ENCODE measurements around the gene PODXL. TPM values are rescaled to one million over a fixed set of nuclear protein-coding genes. Genes with fewer than 3 reads are reported as not detected.

PODXL gene
- total and polyA plus RNA-seq, 10 of the 15 experiments (the other 5 are each of a cell fraction or from before 2014, with no cell fraction given), result 0.04 to 1.8 (median 0.38) TPM

- no peak for TF ChIP-seq NFIC (IDR thresholded peaks at IDR 0.05; ENCODE audit: low read depth, low read length)
- no peak for TF ChIP-seq HDAC6 (IDR thresholded peaks at IDR 0.05; ENCODE audit: unreplicated experiment)
- TF ChIP-seq PKNOX1 (IDR thresholded peaks at IDR 0.05), result no peak
- no peak for TF ChIP-seq PML (IDR thresholded peaks at IDR 0.05; ENCODE audit: low read length)
- no peak for TF ChIP-seq YBX1 (IDR thresholded peaks at IDR 0.05)
- no peak for TF ChIP-seq GATAD2B (conservative IDR thresholded peaks at IDR 0.05; ENCODE audit: low read depth)
Measured at GRCh38 chr7:131480384-131481315, 75.8 kb downstream of the PODXL start (continued).

- no peak overlapping the region for H3K27ac ChIP-seq (ENCODE audit: control insufficient read depth, insufficient read depth)
- no peak overlapping the region for H2AFZ ChIP-seq (ENCODE audit: control insufficient read depth, low read depth, low read length)
- in situ Hi-C loops (cut with MboI), result no loop called here
- TF ChIP-seq SMAD1 (IDR thresholded peaks at IDR 0.05; ENCODE audit: low read depth, partially characterized antibody) (no peak), NBN (IDR thresholded peaks at IDR 0.05) (no peak), SPI1 (IDR thresholded peaks at IDR 0.05; ENCODE audit: borderline replicate concordance, insufficient read depth, low read depth, low read length) (no peak), CEBPB (IDR thresholded peaks at IDR 0.05; ENCODE audit: borderline replicate concordance in 1 of 2, low read depth in 2 of 2, low read length in 2 of 2) (no peak), SKIL (IDR thresholded peaks at IDR 0.05; ENCODE audit: low read depth, poor library complexity, severe bottlenecking) (no peak)
- H3K4me2 ChIP-seq (ENCODE audit: control insufficient read depth, insufficient read depth), result no peak overlapping the region
- CTCF ChIA-PET, result interaction anchor here (0.5 kb wide), 1 partner anchor 1347 kb away, joined by 3 read pairs; no protein-coding TSS in a partner anchor
- peaks cover 0 to 4% of the 10 kb centered on the region in 2 experiments; a peak in 1 of 4 replicates for H3K36me3 ChIP-seq (ENCODE audit: control insufficient read depth in 2 of 2, insufficient read depth in 2 of 2, low read length in 1 of 2)
- no peak for FAIRE-seq
- no peaks in the 10 kb centered on the region for H3K79me2 ChIP-seq (ENCODE audit: control insufficient read depth, insufficient read depth, low read length)
- WGBS (ENCODE audit: insufficient coverage, insufficient replicate concordance, low lambda C conversion rate, missing lambda C conversion rate), result 95% methylated on average over 2 of the region's 2 CpGs
- no peak overlapping the region for H3K4me3 ChIP-seq
- intact Hi-C loops (cut with micrococcal nuclease; ENCODE audit: unreplicated experiment), result no loop called here
- RAD21 ChIA-PET (ENCODE audit: unreplicated experiment), result no interaction called here
- POLR2A ChIA-PET, result no interaction called here
- no peaks in the 10 kb centered on the region for H3K27me3 ChIP-seq (replicated peaks in 1 of 2; ENCODE audit: control insufficient read depth in 2 of 2, insufficient read depth in 2 of 2, low read length in 1 of 2)
- H3K9me3 ChIP-seq (replicated peaks; ENCODE audit: control insufficient read depth, insufficient read depth, low read length), result no peaks in the 10 kb centered on the region
- no peaks in the 10 kb centered on the region for H4K20me1 ChIP-seq (ENCODE audit: control insufficient read depth, insufficient read depth)
- H3K4me1 ChIP-seq (ENCODE audit: control insufficient read depth, insufficient read depth, low read length), result no peaks in the 10 kb centered on the region
- SMC1A ChIA-PET (ENCODE audit: uncharacterized antibody, unreplicated experiment), result no interaction called here
- H3K9ac ChIP-seq (ENCODE audit: control insufficient read depth, insufficient read depth, low read length), result no peak overlapping the region
- no peak for DNase-seq (ENCODE audit: low read depth, low spot score)
- no TSS peak for BruUV-seq (replicated peaks)
- no peak for ATAC-seq
Measured at GRCh38 chr7:131476740-131477139, 79.7 kb downstream of the PODXL start.
